Measurements from ENCODE around the gene RPL29.

DNA sequence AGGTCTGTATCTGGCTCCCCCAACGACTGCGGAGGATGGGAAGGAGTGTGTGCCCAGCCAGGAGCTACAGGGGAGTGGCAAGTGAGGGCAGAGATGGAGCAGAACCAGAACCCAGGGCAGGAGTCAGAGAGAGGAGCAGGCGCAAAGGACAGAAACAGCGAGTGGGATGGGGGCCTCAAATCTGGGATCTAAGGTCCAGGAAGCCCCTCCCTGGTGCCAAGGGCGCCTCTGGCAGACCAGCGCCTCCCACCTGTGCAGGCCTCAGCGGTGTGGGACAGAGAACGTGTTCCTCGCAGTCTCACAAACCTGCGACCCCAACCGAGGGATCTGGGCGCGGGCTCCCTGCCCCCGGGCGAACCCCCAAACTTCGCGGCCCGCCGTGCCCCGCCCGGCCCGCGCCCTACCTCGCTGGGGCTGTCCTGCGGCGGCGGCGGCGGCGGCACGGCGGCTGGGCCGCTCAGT lies 28.7 kb downstream of the RPL29 start:
- TF ChIP-seq TAF1 (IDR thresholded peaks at IDR 0.05; ENCODE audit: low read depth, low read length) (no peak), POLR2A (IDR thresholded peaks at IDR 0.05; ENCODE audit: low read depth, low read length) (no peak), POLR2AphosphoS5 (IDR thresholded peaks at IDR 0.05; ENCODE audit: low read depth, low read length) (no peak), PAX5 (IDR thresholded peaks at IDR 0.05; ENCODE audit: insufficient read depth, low read length, severe bottlenecking) (no peak)
